Common myeloid progenitor, CD34-positive (primary cell): Measurements from ENCODE around the gene SH2D6.

Experiments
- CTCF ChIA-PET: fragments of 350-600 bp; sonication (Branson Sonifier 250); formaldehyde crosslinking; loops from one replicate; lab custom pipeline; 2021; ENCODE audit warnings: antibody characterized with exemption; lab: Charles Lee
- POLR2A ChIA-PET: fragments of 350-600 bp; sonication (Branson Sonifier 250); formaldehyde crosslinking; loops from one replicate; lab custom pipeline; 2021; ENCODE audit warnings: antibody characterized with exemption; lab: Charles Lee
- DNase-seq, 3 donors: peaks; one replicate each; pipeline versions ENCODE4 v3.0.0 to v3.0.0-alpha.2; 2013
- H3K27ac ChIP-seq, 2 experiments: 1 replicate in 1 of 2; 2 replicates in 1 of 2; pipeline ENCODE4 v1.7.0; 2013; ENCODE audit warnings: inconsistent platforms in 2 of 2, low read length in 2 of 2, mild to moderate bottlenecking in 2 of 2, low read depth in 1 of 2, moderate library complexity in 1 of 2; ENCODE audit not compliant: severe bottlenecking in 2 of 2, insufficient read depth in 1 of 2, poor library complexity in 1 of 2
- H3K27me3 ChIP-seq, 5 experiments: replicated peaks in 2 of 5; 1 replicate in 3 of 5; 2 replicates in 2 of 5; pipeline versions ENCODE4 v1.6.1 to v1.7.0; 2013; ENCODE audit warnings: low read length in 4 of 5, mild to moderate bottlenecking in 2 of 5, moderate library complexity in 2 of 5, inconsistent platforms in 1 of 5; ENCODE audit not compliant: insufficient read depth in 5 of 5, control insufficient read depth in 4 of 5
- H3K36me3 ChIP-seq, 4 experiments: 1 replicate in 2 of 4; 2 replicates in 2 of 4; pipeline versions ENCODE4 v1.6.1 to v1.7.0; 2013; ENCODE audit warnings: low read length in 3 of 4, control low read depth in 1 of 4, mild to moderate bottlenecking in 1 of 4; ENCODE audit not compliant: control insufficient read depth in 4 of 4, insufficient read depth in 4 of 4
- H3K4me1 ChIP-seq, 4 experiments: 1 replicate in 3 of 4; 2 replicates in 1 of 4; pipeline versions ENCODE4 v1.6.1 to v1.7.1; 2013; ENCODE audit warnings: low read length in 3 of 4, mild to moderate bottlenecking in 3 of 4, control low read depth in 1 of 4, inconsistent platforms in 1 of 4, moderate library complexity in 1 of 4; ENCODE audit not compliant: control insufficient read depth in 4 of 4, insufficient read depth in 4 of 4; ENCODE audit errors: control extremely low read depth in 1 of 4
- H3K4me3 ChIP-seq, 7 experiments: 1 replicate in 4 of 7; 2 replicates in 3 of 7; pipeline versions ENCODE4 v1.5.1 to v1.7.0; 2013; ENCODE audit warnings: mild to moderate bottlenecking in 7 of 7, low read length in 6 of 7, moderate library complexity in 6 of 7, inconsistent platforms in 2 of 7, low read depth in 2 of 7, control low read depth in 1 of 7; ENCODE audit not compliant: insufficient read depth in 4 of 7, control insufficient read depth in 1 of 7; ENCODE audit errors: extremely low read depth in 1 of 7
- H3K9me3 ChIP-seq, 5 experiments: 1 replicate in 4 of 5; 2 replicates in 1 of 5; pipeline versions ENCODE4 v1.6.1 to v1.7.1; 2013; ENCODE audit warnings: low read length in 4 of 5, mild to moderate bottlenecking in 2 of 5, inconsistent platforms in 1 of 5, low read depth in 1 of 5, moderate library complexity in 1 of 5; ENCODE audit not compliant: control insufficient read depth in 4 of 5, insufficient read depth in 2 of 5; ENCODE audit errors: control extremely low read depth in 1 of 5
- WGBS: methylation state at CpG from one replicate; pipeline ENCODE4 v1.1.5; 2013; ENCODE audit not compliant: insufficient coverage; 5-methylcytosine and 5-hydroxymethylcytosine counted together

The SH2D6 gene

DNA sequence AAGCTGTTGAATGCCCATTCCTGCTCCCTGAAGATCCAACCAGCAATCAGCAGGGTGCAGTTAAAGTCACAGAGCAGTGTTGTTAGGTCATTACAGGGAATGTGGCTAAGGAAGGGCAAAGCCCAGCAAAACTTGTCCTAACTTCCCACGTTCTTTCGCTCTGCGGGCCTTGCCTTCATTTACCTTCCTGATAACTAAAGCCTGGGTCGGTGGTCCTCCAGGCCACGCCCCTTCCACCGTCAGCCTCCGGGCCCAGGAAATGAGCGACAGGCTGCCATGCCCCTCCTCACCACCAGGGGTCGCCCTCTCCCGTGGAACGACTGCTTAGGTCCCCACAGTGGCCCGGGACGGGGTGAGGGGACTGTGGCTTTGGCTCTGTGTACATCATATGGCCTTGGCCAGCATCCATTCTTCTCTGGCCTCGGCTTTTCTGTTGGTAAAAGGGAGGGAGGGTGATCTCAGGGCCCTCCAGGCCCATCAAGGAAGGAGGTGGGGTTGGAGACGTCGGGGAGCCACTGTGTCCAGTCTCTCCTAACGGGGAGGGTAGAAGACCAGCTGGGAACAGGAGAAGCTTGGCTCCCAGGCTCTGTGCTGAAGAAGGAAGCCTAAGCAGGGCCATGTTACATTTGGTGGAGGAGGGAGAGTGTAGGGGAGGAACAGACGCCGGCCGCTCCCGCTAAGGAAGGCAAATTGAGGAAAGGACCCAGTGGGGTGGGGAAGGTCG is 2.2 kb downstream of the SH2D6 start:
- WGBS: 38% methylated on average over 19 of the region's 22 CpGs
- peak; percentile 80 to 89 (median 86) for DNase-seq
- no peaks in the 10 kb centered on the region for H3K27me3 ChIP-seq
- no peaks in the 10 kb centered on the region for H3K36me3 ChIP-seq
- H3K4me3 ChIP-seq: peak overlapping the region in 3 of 7 experiments; percentile 44 to 73 (median 54)
- H3K4me1 ChIP-seq: peaks cover 1 to 52% (median 34%) of the 10 kb centered on the region in 4 experiments
- peak overlapping the region in 1 of 2 experiments; percentile 63 for H3K27ac ChIP-seq
- ChIA-PET POLR2A (interaction anchor here (3.1 kb wide), 1 partner anchor 118 kb away, joined by 13 read pairs; the partner anchor contains the start of gene MAT2A), CTCF (interaction anchor here (1.0 to 21.4 kb wide), 26 partner anchors 9 to 144 kb away, joined by 3 to 584 read pairs (median 6); partner anchors contain the start of genes CAPG, GGCX and MAT2A)
- no peaks in the 10 kb centered on the region for H3K9me3 ChIP-seq

DNA sequence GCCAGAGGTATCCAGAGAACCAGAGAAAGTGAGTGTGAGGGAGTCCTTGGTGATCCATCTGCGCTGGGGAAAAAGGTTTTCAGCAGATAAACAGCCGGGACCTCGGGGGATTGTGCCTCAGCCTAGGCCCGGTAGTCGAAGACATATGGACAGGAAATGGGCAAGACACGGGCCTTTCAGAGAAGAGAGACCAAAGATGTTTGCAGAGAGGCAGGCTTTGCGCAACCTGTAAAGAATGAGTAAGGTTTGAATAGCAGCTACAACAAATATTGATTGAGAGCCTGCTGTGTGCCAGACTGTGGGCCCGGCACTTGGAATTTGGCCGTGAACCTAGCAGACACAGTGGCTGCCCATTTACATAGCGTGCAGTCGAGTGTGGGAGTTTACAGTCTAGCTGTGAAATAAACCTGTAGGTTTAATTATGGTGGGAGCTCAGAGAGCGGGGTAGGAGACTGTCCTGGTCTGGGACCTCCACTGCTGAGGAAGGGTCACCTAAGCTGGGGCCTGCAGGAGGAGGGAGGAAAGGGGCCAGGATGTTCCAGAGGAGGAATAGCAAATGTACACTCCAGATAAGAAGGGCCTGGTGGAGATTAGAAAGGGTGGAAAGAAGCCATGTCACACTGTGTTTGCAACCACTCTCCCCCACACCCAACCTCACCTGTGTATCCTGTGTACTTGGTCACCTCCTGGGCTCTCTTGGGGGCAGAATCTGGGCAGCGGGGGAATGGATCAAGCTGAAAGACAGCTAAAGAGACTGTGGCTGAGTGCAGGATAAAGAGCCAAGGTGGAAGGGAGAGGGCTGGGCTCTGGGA is 3.0 kb downstream of the SH2D6 start:
- no peak overlapping the region for H3K4me3 ChIP-seq
- H3K36me3 ChIP-seq: no peaks in the 10 kb centered on the region
- WGBS: 79% methylated on average over 7 of the region's 13 CpGs
- no peaks in the 10 kb centered on the region for H3K27me3 ChIP-seq
- ChIA-PET CTCF (interaction anchor here (1.0 to 21.4 kb wide), 18 partner anchors 8 to 138 kb away, joined by 3 to 584 read pairs (median 5); partner anchors contain the start of genes GGCX and MAT2A), POLR2A (interaction anchor here (3.1 kb wide), 1 partner anchor 117 kb away, joined by 13 read pairs; the partner anchor contains the start of gene MAT2A)
- H3K27ac ChIP-seq: peak overlapping the region in 1 of 2 experiments; percentile 18
- DNase-seq: no peak
- peaks cover 1 to 52% (median 34%) of the 10 kb centered on the region in 4 experiments for H3K4me1 ChIP-seq
- no peaks in the 10 kb centered on the region for H3K9me3 ChIP-seq

DNA sequence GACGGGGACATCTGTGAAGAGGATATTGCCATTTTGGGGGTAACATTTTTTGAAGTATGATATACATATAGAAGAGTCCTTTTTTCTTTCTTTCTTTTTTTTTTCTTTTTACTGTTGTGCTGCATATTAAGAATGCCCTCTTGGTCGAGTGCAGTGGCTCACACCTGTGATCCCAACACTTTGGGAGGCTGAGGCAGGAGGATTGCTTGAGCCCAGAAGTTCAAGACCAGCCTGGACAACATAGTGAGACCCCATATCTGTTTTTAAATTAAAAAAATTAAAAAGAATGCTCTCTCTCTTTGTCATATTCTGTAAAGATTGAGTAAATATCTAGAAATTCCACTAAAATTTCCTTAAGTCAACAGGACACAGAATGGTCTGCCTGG is 3.6 kb downstream of the SH2D6 start:
- H3K9me3 ChIP-seq: no peaks in the 10 kb centered on the region
- WGBS: no CpG with 5 or more reads among the region's 2 CpGs
- H3K4me1 ChIP-seq: peaks cover 1 to 57% (median 34%) of the 10 kb centered on the region in 4 experiments
- POLR2A ChIA-PET: no interaction called here
- CTCF ChIA-PET: interaction anchor here (1.0 to 21.4 kb wide), 11 partner anchors 9 to 138 kb away, joined by 3 to 584 read pairs (median 8); partner anchors contain the start of genes GGCX and MAT2A
- DNase-seq: no peak
- no peaks in the 10 kb centered on the region for H3K36me3 ChIP-seq
- no peak overlapping the region for H3K27ac ChIP-seq
- no peaks in the 10 kb centered on the region for H3K27me3 ChIP-seq
- no peak overlapping the region for H3K4me3 ChIP-seq

DNA sequence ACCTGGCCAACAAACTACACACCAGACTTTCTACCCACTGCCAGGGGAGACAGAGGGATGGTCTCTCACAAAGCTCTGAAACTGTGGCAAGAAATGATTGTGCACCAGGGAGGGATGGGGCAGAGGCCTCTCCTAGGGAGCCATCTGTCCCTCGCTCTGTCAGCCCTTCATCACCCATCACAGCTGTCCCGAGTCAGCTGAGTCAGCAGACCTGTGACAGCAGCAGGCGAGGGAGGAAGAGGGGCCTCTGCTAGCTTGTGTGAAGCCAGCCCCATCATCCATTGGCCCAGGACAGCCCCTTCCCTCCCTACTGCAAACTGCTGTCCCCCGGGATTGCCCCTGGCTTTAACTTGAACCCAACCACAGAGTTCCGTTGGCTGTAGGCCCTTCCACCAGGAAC is 5.0 kb downstream of the SH2D6 start:
- ChIA-PET CTCF (interaction anchor here (0.9 to 21.4 kb wide), 6 partner anchors 11 to 283 kb away, joined by 3 to 584 read pairs (median 6); partner anchors contain the start of gene MAT2A), POLR2A (interaction anchor here (1.0 to 2.3 kb wide), 2 partner anchors 14 to 115 kb away, joined by 3 to 8 read pairs; partner anchors contain the start of gene MAT2A)
- H3K36me3 ChIP-seq: no peaks in the 10 kb centered on the region
- WGBS: 80% methylated on average over 3 of the region's 5 CpGs
- peaks cover 7 to 63% (median 35%) of the 10 kb centered on the region in 4 experiments for H3K4me1 ChIP-seq
- DNase-seq: peak in 2 of 3 donors; percentile 40 to 54
- H3K27ac ChIP-seq: no peak overlapping the region
- H3K9me3 ChIP-seq: no peaks in the 10 kb centered on the region
- no peaks in the 10 kb centered on the region for H3K27me3 ChIP-seq
- no peak overlapping the region for H3K4me3 ChIP-seq

DNA sequence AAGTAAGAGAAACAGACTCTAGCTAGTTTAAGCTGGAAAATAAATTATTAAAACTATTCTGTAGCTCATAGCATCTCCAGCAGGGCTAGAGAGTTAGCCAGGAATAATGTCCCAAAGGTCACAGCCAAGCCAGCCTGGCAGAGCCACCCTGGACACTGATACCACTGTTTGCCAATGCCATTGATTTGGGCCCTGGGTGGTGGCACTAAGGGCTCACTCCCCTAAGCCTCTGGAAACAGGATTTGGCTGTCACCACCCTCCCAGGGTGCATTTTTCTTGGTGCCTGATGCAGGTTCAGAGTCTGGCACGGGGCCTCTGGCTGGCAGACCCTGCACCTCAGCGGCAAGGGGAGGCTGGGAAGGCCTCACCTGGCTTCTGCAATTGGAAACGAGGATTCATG is 7.1 kb downstream of the SH2D6 start:
- ChIA-PET CTCF (interaction anchor here (21.4 kb wide), 1 partner anchor 118 kb away, joined by 584 read pairs; the partner anchor contains the start of gene MAT2A), POLR2A (no interaction called here)
- no peak overlapping the region for H3K27ac ChIP-seq
- no peaks in the 10 kb centered on the region for H3K27me3 ChIP-seq
- H3K4me3 ChIP-seq: no peak overlapping the region
- H3K4me1 ChIP-seq: peaks cover 7 to 63% (median 36%) of the 10 kb centered on the region in 4 experiments
- DNase-seq: no peak
- H3K9me3 ChIP-seq: no peaks in the 10 kb centered on the region
- 100% methylated on average over 3 of the region's 3 CpGs for WGBS
- H3K36me3 ChIP-seq: no peaks in the 10 kb centered on the region

DNA sequence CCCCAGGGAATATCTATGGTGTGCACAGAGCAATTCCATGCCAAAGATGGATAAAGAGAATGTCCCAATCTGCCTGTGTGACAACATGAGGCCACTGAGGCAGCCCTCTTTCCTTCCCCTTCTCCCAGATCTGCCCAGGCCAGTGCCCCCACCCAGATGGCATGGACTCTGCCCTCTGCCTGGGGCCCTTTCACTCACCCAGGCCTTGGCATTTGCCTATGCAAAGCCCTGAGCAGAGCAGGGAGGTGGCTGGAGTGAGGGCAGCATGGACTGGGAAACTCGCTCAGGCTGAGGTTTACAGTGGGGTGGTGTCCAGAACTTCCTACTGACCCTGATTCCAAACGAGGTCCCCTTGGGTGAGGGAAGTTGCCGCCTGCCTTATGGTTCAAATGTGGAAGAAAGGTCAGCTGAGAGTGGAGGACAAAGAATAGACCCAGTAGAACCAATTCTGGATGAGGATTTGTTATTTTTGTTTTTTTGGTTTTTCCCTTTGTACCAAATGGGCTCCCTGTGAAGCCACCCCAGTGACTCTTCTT is 8.9 kb downstream of the SH2D6 start:
- Histone ChIP-seq H3K4me1 (peaks cover 6 to 50% (median 29%) of the 10 kb centered on the region in 4 experiments), H3K4me3 (no peak overlapping the region), H3K36me3 (no peaks in the 10 kb centered on the region), H3K27me3 (no peaks in the 10 kb centered on the region), H3K27ac (no peak overlapping the region), H3K9me3 (no peaks in the 10 kb centered on the region)
- 81% methylated on average over 3 of the region's 3 CpGs for WGBS
- DNase-seq: no peak
- ChIA-PET POLR2A (no interaction called here), CTCF (interaction anchor here (1.2 to 21.4 kb wide), 5 partner anchors 8 to 116 kb away, joined by 3 to 584 read pairs (median 4); partner anchors contain the start of genes MAT2A and SH2D6)
